Non-pigmented ciliary epithelial cell (primary cell): ENCODE measurements around the gene ZNF644.
"Not testable (repeated sequence)": the region's sequence is repeated elsewhere in the genome, so short reads cannot be mapped to it uniquely, and the experiment has no call there.

ENCODE experiments used
- DNase-seq: peaks from one replicate; pipeline ENCODE4 v3.0.0-alpha.2; 2010; ENCODE audit warnings: low read depth

ZNF644 gene

GRCh38 chr1:90925928-90926869 lies 95.6 kb downstream of the ZNF644 start:
- peak; percentile 90 for DNase-seq

- peak; percentile 34 for DNase-seq
These were observed 96.9 kb downstream of the ZNF644 start for GRCh38 chr1:90924982-90925381.

GRCh38 chr1:90922996-90923395 lies 98.8 kb downstream of the ZNF644 start:
- DNase-seq: no peak

- no peak for DNase-seq
These were observed 99.6 kb downstream of the ZNF644 start for GRCh38 chr1:90922202-90922601.

GRCh38 chr1:90919900-90920299 lies 101.9 kb downstream of the ZNF644 start:
- DNase-seq: peak; percentile 14

GRCh38 chr1:90919190-90919719 lies 102.6 kb downstream of the ZNF644 start:
- DNase-seq: no peak

GRCh38 chr1:90911353-90911752 lies 110.5 kb downstream of the ZNF644 start:
- no peak for DNase-seq

- DNase-seq: no peak
These were observed 119.2 kb downstream of the ZNF644 start for GRCh38 chr1:90902672-90903071.

- no peak for DNase-seq
These were observed 122.6 kb downstream of the ZNF644 start for GRCh38 chr1:90899263-90899662.

GRCh38 chr1:90893679-90894078 lies 128.2 kb downstream of the ZNF644 start:
- not testable (repeated sequence) for DNase-seq

- not testable (repeated sequence) for DNase-seq
These were observed 129.0 kb downstream of the ZNF644 start for GRCh38 chr1:90892884-90893283.

GRCh38 chr1:90892196-90892595 lies 129.6 kb downstream of the ZNF644 start:
- DNase-seq: not testable (repeated sequence)

- not testable (repeated sequence) for DNase-seq
These were observed 130.1 kb downstream of the ZNF644 start for GRCh38 chr1:90891756-90892155.

- DNase-seq: no peak
These were observed 139.6 kb downstream of the ZNF644 start for GRCh38 chr1:90882221-90882620.

- no peak for DNase-seq
These were observed 140.8 kb downstream of the ZNF644 start for GRCh38 chr1:90881034-90881433.

- DNase-seq: no peak
These were observed 142.6 kb downstream of the ZNF644 start for GRCh38 chr1:90879281-90879680.

GRCh38 chr1:90876101-90876500 lies 145.7 kb downstream of the ZNF644 start:
- DNase-seq: no peak
